Activated T-helper 1 cell treated with anti-CD3 and anti-CD28 coated beads, Interleukin-2, amount 50 U/mL, for 16 hours (primary cell): Measurements from ENCODE around the gene RHO.

Experiments
- DNase-seq, 2 donors: peaks; one replicate each; pipeline ENCODE4 v3.0.0-alpha.2; 2020; ENCODE audit warnings: low read depth in 1 of 2, low spot score in 1 of 2

The RHO gene

DNA sequence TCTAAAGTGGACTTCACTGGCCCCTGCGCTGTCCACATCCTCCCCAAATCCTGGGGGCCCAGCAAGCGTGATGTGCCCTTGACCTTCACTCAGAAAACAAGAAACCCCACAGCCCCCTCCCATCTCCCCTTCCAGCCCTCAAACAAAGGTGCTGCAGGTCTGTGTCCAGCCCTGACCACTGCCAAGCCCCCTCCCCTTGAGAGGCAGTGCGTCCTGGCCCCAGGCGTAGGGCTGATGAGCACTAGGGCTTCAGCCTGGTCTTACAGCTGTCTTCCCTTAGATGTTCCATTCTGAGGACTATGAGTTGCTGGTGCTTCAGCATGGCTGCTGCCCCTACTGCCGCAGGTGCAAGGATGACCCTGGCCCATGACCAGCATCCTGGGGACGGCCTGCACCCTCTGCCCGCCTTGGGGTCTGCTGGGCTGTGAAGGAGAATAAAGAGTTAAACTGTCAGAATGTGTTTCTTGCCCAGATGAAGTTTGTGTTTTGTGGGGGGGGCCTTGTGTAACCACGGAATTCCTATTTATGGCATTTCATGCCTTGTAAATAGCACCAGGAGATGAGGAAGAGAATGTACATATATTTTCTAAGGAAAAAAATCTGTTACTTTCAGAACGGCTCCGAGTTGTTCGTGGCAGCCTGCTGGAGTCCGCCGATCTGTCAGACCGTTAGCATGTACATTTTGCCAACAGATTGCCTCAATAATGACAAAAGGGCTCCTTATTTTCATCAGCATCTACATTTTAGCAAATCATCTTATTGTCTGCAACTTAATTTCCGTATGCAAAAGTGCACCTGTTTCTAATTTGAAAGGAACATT, 8.3 kb upstream of the RHO start:
- no peak for DNase-seq

DNA sequence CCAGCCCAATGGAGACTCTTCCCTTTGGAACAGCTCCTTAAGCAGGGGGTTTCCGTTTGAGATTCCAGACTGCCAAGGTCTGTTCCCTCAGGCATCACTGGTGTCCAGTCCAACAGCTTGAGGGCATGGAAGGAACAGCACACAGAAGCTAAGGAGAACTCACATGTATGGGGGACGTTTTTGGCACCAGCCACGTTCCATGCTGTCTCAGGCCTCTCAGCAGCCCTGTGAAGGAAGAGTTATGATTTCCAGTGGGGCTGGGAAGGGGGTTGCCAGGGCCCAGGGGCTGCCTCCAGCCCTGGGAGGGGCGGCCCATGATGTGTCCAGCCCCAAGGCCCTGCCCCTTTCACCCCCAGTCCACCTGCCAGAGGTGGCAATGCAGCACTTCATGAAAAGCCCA, 7.5 kb upstream of the RHO start:
- DNase-seq, result no peak

DNA sequence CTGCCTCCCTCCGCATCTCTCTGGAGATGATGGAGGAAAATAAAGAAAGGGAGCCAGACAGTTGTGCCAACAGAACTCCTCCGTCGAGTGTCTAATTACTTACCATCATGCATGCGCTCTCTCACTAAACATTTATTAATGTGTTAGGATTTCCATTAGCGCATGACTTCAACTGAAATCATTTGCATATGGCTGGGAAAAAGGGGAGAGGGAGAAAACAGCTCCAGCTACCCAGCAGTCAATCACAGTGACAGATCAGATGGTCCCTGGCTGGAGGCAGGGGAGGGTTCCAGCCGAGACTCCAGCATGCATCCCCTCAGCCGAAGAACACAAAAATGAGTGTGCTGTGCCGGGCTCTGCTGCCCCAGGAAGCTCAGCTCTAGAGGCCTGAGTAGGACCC, 6.8 kb upstream of the RHO start:
- DNase-seq, result no peak

DNA sequence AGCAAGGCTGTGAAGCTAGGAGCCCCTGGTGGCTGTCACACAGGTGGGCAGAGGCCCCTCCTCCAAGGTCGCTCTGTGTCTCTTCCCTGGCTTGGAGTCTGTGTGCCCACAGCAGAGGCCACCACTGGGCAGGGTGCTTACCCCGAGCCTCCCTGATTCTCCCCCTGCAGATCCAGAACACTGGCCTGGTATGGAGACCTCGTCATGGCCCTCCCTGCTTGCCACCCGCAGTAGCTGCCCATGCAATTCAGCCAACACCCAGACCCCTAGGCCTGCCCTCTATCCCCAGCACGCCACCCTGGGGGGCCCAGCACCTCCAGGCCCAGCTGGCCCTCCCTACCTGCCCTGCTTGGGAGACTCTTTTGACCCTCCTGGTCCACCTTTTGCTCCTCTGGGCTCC, 5.5 kb upstream of the RHO start:
- no peak for DNase-seq

DNA sequence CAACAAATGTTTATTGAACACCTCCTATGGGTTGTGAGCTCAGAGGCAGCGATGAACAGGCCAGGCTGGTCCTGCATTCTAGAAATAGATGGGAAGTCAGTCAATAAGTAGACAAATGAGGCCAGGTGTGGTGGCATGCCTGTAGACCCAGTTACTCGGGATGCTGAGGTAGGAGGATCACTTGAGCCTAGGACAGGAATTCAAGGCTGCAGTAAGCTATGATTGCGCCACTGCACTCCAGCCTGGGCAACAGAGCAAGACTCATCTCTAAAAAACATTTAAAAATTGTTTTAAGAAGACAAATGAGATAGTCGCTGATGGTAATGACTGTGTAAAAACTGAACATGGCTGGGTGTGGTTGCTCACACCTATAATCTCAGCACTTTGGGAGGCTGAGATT, 4.4 kb upstream of the RHO start:
- no peak for DNase-seq

DNA sequence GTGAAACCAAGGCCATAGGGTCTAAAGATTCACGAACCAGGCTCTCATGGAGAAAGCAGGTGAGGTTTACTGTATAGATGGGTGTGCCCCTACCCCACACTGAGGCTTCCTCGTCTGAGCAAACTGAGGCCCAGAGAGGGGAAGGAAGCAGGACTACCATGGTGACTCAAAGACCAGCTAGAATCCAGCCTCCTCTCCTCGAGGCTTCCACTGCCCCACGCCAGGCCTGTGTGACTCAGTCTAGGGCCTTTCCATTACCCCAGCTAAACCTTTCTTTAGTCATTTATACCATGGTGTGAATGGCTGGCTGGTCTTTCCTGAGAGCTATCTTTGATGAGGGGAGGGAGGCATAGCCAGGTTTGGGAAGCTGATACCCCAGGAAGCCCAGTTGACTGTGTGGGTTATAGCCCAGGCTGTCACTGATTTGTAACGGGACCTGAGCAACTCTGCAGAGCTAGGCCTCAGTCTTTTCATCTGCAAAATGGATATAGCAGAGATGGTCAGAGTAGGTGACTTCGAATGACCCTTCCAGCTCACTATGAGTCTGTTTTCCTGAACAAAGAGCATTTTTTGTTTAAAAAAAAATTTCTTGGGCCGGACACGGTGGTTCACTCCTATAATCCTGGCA, 3.0 kb upstream of the RHO start:
- no peak for DNase-seq

DNA sequence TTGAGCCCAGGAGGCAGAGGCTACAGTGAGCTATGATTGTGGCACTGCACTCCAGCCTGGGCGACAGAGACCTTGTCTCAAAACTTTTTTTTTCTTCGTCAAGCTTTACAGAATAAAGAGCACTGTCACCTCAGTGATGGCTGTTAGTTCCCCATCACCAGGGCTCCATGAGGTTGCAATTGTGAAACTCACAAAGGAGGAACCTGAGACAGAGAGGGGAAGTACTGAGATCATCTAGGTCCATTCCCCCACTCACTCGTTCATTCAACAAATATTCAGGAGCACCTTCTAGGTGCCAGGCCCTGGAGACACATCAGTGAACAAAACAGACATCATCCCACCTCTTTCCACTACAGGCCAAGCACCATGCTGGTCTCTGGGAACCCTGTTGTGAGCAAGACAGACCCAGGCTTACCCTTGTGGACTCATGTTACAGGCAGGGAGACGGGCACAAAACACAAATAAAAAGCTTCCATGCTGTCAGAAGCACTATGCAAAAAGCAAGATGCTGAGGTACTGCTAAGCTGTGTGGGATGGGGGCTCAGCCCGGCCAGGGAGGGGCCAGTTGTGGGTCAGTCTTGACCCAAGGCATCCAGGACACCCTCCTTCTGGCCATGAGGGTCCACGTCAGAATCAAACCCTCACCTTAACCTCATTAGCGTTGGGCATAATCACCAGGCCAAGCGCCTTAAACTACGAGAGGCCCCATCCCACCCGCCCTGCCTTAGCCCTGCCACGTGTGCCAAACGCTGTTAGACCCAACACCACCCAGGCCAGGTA, 2.1 kb upstream of the RHO start:
- no peak for DNase-seq

DNA sequence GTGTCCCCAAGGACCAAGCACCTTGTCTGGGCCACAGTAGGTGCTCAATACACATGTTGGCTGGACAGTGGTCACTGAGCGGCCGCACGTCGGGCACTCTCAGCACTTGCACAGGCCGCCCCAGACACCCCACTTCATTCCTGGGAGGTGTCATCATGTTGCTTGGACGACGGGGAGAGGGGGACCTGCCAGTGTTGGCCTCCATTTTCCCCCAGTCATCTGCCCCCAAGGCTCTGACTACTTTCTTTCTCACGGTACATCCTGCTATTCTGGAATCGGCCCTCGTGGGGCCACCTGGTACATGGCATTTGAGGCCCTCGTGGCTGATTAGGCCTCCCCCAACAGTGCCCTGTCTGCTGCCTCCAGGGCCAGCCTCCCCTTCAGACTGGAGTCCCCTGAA, 1.2 kb upstream of the RHO start:
- DNase-seq, result no peak

DNA sequence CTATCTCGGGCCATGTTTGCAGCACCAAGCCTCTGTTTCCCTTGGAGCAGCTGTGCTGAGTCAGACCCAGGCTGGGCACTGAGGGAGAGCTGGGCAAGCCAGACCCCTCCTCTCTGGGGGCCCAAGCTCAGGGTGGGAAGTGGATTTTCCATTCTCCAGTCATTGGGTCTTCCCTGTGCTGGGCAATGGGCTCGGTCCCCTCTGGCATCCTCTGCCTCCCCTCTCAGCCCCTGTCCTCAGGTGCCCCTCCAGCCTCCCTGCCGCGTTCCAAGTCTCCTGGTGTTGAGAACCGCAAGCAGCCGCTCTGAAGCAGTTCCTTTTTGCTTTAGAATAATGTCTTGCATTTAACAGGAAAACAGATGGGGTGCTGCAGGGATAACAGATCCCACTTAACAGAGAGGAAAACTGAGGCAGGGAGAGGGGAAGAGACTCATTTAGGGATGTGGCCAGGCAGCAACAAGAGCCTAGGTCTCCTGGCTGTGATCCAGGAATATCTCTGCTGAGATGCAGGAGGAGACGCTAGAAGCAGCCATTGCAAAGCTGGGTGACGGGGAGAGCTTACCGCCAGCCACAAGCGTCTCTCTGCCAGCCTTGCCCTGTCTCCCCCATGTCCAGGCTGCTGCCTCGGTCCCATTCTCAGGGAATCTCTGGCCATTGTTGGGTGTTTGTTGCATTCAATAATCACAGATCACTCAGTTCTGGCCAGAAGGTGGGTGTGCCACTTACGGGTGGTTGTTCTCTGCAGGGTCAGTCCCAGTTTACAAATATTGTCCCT, 1.2 kb downstream of the RHO start:
- no peak for DNase-seq

DNA sequence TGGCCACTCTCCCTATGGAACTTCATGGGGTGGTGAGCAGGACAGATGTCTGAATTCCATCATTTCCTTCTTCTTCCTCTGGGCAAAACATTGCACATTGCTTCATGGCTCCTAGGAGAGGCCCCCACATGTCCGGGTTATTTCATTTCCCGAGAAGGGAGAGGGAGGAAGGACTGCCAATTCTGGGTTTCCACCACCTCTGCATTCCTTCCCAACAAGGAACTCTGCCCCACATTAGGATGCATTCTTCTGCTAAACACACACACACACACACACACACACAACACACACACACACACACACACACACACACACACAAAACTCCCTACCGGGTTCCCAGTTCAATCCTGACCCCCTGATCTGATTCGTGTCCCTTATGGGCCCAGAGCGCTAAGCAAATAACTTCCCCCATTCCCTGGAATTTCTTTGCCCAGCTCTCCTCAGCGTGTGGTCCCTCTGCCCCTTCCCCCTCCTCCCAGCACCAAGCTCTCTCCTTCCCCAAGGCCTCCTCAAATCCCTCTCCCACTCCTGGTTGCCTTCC, 1.9 kb downstream of the RHO start:
- no peak for DNase-seq

DNA sequence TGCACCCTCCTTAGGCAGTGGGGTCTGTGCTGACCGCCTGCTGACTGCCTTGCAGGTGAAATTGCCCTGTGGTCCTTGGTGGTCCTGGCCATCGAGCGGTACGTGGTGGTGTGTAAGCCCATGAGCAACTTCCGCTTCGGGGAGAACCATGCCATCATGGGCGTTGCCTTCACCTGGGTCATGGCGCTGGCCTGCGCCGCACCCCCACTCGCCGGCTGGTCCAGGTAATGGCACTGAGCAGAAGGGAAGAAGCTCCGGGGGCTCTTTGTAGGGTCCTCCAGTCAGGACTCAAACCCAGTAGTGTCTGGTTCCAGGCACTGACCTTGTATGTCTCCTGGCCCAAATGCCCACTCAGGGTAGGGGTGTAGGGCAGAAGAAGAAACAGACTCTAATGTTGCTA, 2.4 kb downstream of the RHO start:
- no peak for DNase-seq

DNA sequence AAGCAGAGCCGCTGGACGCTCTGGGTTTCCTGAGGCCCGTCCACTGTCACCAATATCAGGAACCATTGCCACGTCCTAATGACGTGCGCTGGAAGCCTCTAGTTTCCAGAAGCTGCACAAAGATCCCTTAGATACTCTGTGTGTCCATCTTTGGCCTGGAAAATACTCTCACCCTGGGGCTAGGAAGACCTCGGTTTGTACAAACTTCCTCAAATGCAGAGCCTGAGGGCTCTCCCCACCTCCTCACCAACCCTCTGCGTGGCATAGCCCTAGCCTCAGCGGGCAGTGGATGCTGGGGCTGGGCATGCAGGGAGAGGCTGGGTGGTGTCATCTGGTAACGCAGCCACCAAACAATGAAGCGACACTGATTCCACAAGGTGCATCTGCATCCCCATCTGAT, 3.3 kb downstream of the RHO start:
- no peak for DNase-seq

DNA sequence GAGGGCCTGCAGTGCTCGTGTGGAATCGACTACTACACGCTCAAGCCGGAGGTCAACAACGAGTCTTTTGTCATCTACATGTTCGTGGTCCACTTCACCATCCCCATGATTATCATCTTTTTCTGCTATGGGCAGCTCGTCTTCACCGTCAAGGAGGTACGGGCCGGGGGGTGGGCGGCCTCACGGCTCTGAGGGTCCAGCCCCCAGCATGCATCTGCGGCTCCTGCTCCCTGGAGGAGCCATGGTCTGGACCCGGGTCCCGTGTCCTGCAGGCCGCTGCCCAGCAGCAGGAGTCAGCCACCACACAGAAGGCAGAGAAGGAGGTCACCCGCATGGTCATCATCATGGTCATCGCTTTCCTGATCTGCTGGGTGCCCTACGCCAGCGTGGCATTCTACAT, 3.8 kb downstream of the RHO start:
- no peak for DNase-seq

DNA sequence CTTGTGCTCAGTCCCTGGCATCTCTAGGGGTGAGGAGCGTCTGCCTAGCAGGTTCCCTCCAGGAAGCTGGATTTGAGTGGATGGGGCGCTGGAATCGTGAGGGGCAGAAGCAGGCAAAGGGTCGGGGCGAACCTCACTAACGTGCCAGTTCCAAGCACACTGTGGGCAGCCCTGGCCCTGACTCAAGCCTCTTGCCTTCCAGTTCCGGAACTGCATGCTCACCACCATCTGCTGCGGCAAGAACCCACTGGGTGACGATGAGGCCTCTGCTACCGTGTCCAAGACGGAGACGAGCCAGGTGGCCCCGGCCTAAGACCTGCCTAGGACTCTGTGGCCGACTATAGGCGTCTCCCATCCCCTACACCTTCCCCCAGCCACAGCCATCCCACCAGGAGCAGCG, 5.0 kb downstream of the RHO start:
- DNase-seq, result no peak

DNA sequence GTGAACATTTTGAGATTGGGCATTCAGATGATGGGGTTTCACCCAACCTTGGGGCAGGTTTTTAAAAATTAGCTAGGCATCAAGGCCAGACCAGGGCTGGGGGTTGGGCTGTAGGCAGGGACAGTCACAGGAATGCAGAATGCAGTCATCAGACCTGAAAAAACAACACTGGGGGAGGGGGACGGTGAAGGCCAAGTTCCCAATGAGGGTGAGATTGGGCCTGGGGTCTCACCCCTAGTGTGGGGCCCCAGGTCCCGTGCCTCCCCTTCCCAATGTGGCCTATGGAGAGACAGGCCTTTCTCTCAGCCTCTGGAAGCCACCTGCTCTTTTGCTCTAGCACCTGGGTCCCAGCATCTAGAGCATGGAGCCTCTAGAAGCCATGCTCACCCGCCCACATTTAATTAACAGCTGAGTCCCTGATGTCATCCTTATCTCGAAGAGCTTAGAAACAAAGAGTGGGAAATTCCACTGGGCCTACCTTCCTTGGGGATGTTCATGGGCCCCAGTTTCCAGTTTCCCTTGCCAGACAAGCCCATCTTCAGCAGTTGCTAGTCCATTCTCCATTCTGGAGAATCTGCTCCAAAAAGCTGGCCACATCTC, 6.1 kb downstream of the RHO start:
- no peak for DNase-seq

DNA sequence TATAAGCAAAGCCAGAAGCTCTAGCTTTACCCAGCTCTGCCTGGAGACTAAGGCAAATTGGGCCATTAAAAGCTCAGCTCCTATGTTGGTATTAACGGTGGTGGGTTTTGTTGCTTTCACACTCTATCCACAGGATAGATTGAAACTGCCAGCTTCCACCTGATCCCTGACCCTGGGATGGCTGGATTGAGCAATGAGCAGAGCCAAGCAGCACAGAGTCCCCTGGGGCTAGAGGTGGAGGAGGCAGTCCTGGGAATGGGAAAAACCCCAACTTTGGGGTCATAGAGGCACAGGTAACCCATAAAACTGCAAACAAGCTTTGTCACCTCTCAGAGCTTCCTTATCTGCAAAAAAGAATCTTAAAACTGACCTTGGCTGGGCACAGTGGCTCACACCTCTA, 6.6 kb downstream of the RHO start:
- DNase-seq, result no peak

DNA sequence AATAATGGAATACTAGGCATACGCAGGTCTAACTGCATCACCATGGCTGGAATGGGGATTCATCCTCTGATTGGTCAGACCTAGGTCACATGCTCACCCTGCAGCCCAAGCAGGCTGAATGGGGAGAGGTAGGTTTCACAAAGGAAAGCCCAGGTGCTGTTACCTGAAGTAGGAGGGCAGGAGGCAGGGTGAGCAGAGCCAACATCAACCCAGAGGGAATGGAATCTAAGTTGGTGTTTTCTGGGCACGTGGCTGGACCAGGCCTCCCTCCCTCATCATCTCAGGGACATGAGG, 7.9 kb downstream of the RHO start:
- DNase-seq, result no peak

DNA sequence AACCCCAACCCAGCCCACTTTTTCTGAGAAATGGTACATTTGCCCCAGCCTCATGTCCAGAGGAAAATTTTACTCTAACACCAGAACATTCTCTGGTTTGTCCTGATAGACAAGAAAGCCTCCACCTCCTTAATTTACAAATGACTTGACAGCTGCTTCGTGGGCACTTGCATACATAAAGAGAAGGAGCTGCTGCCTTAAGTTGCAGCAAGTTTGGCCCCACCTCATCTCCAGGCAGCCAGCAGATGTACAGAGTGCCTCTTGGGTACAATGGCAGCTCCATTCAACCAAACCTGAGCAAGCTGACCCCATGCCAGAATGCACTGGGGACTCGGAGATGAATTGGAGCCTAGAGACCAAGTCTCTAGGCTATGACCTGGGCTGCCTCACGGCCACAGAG, 8.4 kb downstream of the RHO start:
- no peak for DNase-seq

DNA sequence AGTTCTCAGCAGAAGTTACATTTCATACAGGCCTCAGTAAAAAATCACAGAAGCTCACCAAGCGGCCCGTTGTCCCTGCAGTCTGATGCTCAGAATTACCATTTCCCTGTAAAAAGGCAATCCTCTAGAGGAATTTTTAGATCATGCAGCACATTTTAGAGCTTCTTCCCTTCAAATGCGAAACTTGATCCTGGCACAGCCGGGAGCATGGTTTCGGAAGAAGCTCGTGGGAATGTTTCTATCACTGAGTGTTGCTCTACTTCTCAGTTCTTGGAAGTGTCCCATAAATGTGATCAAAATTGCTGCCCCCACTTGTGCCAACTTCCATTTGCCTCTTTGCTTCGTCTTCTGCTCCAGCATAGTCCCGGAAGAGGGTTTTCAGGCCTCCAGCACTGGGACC, 10.8 kb downstream of the RHO start:
- no peak for DNase-seq

DNA sequence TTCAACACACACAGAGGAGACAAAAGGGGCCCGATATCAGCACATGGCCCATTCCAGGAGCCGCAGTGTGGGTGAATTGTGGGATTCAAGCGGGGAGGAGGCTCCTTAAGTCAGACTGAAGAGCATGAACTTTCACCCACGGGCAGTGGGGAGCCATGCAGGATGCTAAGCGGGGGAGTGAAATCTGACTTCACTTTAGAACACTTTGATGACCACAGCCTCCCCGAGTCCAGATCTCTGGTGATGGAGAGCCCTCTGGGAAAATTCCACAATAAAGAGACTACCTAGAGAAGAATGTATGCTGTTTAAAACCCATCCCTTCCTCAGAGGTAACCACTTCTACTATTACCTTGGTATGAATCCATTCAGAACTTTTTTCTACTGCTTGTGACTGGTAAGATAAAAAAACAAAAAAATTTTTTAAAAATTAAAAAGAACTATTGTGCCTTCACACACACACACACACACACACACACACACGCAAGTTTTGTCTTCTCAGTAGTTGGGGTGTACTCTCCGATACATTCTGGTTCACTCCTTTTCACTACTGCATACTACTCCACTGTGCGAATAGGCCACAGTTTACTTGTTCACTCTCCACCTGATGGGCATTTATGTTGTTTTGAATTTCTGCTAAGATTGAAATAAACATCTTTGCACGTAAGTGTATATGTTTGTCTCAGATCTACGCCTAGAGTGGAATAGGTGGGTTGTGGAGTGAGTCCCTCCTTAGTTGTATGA, 12.5 kb downstream of the RHO start:
- DNase-seq, result no peak
